Lower leg skin (tissue), 3 donors: Measurements from ENCODE around the gene VPS33B.

Experiments used
- CTCF ChIP-seq, 3 donors: fragments of 450-650 bp; IDR thresholded peaks; one replicate each; pipeline ENCODE4 v1.5.1; 2016; ENCODE audit warnings: antibody characterized with exemption in 3 of 3, mild to moderate bottlenecking in 3 of 3, moderate library complexity in 2 of 3
- POLR2A ChIP-seq, 2 donors: fragments of 450-650 bp; IDR thresholded peaks; one replicate each; pipeline ENCODE4 v1.6.1; 2016 to 2017; ENCODE audit warnings: antibody characterized with exemption in 2 of 2, mild to moderate bottlenecking in 1 of 2, moderate library complexity in 1 of 2

DNA sequence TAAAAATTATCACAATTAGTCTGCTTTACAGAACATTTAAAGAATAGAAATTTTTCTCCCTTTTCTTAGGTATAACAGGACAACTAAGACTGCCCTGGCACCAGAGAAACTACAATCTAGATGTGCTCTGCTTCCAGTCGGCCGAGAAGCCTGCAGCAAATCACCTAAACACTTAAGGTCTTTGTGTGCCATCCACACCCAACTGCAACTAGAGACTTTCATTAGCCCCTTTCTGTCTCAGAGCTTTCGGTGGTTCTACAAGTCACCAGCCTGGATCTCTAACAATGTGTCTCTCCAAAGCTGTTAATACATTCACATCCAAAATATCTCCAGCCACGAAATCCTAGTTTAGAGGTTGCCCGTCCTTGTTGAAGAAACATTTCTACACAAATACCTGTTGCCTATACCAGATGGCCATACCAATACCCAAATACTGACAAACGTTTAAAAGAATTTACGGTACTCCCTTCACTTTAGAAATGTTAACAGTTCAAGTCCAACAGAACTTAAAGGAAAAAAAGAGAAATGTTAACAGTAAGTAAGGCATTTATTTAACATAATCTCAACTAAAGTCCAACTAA lies 34.7 kb downstream of the VPS33B start:
- TF ChIP-seq CTCF (IDR thresholded peaks at IDR 0.05) (no peak), POLR2A (IDR thresholded peaks at IDR 0.05) (no peak)
